ENCODE data around the gene C17orf67.

DNA sequence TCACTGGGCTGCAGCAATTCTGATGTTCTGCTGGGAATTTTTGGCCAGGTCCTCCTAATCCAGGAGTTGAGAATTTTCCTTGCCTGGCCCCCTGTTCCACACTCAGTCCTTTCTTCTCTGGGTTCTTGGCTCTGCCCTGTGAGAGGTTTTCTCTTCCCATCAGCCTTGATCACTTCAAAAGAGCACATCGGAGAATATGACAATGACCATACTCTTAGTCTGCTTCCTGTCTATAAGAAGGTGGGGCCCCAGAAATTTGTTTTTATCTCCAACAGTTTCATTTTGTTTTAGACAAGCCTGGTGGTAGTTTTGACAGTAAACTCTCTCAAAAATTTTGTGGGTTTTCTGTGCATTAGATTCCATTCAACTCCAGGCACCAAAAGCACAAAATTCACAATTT is 70.7 kb downstream of the C17orf67 start:
- TF ChIP-seq CTCF (IDR thresholded peaks at IDR 0.05) (no peak), EP300 (IDR thresholded peaks at IDR 0.05; ENCODE audit: low read depth) (no peak), POLR2AphosphoS5 (IDR thresholded peaks at IDR 0.05) (no peak)
